Prostate gland (tissue), 2 donors: Measurements from ENCODE around the gene GRAP2. TPM values are rescaled to one million over a fixed set of nuclear protein-coding genes. Genes with fewer than 3 reads are reported as not detected.

Source experiments
- DNase-seq: peaks from one replicate; pipeline ENCODE4 v3.0.0-alpha.2; 2019; ENCODE audit warnings: low spot score
- H3K27ac ChIP-seq, 2 donors: fragments of 200-600 bp; sonication (generic); 2 replicates each; pipeline ENCODE4 v1.5.1; 2017 to 2019
- H3K27me3 ChIP-seq: fragments of 200-600 bp; sonication (generic); replicated peaks from 2 replicates; pipeline ENCODE4 v1.5.1; 2019; ENCODE audit not compliant: insufficient read depth
- H3K36me3 ChIP-seq, 2 donors: fragments of 200-600 bp; sonication (generic); 1 replicate in 1 of 2; 2 replicates in 1 of 2; pipeline versions ENCODE4 v1.5.1 to v1.8.1; 2017 to 2019
- H3K4me1 ChIP-seq: fragments of 200-600 bp; sonication (generic); replicated peaks from 2 replicates; pipeline ENCODE4 v1.5.1; 2019
- H3K4me3 ChIP-seq, 2 donors: fragments of 200-600 bp; sonication (generic); 2 replicates each; pipeline ENCODE4 v1.5.1; 2017 to 2019
- H3K9me3 ChIP-seq: fragments of 200-600 bp; sonication (generic); 2 replicates; pipeline ENCODE4 v1.5.1; 2017
- CTCF ChIP-seq, 4 experiments: fragments of 200-600 bp in 2 of 4; fragments of 450-650 bp in 2 of 4; sonication (generic) in 2 of 4; IDR thresholded peaks; 1 replicate in 3 of 4; 2 replicates in 1 of 4; pipeline ENCODE4 v1.5.1; 2016 to 2019; ENCODE audit warnings: antibody characterized with exemption in 4 of 4, mild to moderate bottlenecking in 2 of 4, moderate library complexity in 2 of 4
- POLR2A ChIP-seq: fragments of 450-650 bp; IDR thresholded peaks from one replicate; pipeline ENCODE4 v1.6.1; 2016; ENCODE audit warnings: antibody characterized with exemption, mild to moderate bottlenecking
- POLR2AphosphoS5 ChIP-seq: sonication (generic); formaldehyde crosslinking; IDR thresholded peaks from one replicate; pipeline ENCODE4 v1.6.1; 2017; ENCODE audit warnings: antibody characterized with exemption
- WGBS: methylation state at CpG from one replicate; pipeline ENCODE4 v1.1.5; 2018; 5-methylcytosine and 5-hydroxymethylcytosine counted together
- intact Hi-C: fragments of 100-400 bp; cut with DNase I; formaldehyde crosslinking; loops from one replicate; pipeline ENCODE4 v1.14.2; 2022
- total RNA-seq, 2 donors: library from RNA; depleted of rRNA; stranded (reverse); fragments of >200 nt; gene quantifications; one replicate each; pipeline ENCODE4 v1.1.0, GENCODE V29; 2016

GRAP2 gene
- total RNA-seq, 2 donors from 2014 or later, result 0.91 to 2.2 TPM

DNA sequence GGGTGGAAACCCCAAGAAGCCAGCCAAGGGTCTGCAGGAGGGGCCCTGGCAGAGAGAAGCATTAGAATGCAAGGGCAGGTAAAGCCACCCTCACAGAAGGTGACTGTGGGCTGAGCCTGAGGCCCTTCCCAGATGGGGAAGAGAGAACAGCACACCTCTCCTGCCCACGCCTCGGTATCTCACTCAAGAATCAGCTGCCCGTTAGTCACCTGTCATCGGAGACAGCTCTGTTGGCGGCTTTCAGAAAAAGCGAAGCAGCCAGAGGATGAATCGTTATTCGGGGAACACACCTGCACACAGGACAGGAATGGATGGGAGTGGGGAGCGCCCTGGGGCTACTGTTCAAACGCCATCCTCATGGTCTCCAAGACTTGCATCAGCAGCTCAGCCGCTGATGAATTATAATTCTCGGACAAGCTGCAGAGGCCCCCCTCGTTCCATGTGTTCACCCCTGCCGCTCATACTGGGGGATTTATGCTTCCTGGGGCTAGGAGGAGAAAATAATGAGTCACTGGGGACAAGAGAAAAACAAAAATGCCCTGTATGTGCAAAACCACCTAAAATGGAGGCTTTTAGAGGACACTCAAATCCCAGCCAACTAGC lies 37.7 kb downstream of the GRAP2 start:
- H3K27ac ChIP-seq, result no peak overlapping the region
- intact Hi-C loops, result no loop called here
- TF ChIP-seq CTCF (IDR thresholded peaks at IDR 0.05) (no peak), POLR2AphosphoS5 (no peak), POLR2A (no peak)

GRCh38 chr22:39939830-39940229 lies 38.9 kb downstream of the GRAP2 start:
- no peak overlapping the region for H3K27ac ChIP-seq
- H3K4me1 ChIP-seq, result no peaks in the 10 kb centered on the region
- no peak for DNase-seq
- TF ChIP-seq POLR2AphosphoS5 (no peak), CTCF (IDR thresholded peaks at IDR 0.05) (no peak), POLR2A (no peak)
- no peaks in the 10 kb centered on the region for H3K36me3 ChIP-seq
- H3K4me3 ChIP-seq, result no peak overlapping the region
- WGBS, result 98% methylated on average over 3 of the region's 3 CpGs
- H3K9me3 ChIP-seq, result no peaks in the 10 kb centered on the region
- intact Hi-C loops, result no loop called here
- no peaks in the 10 kb centered on the region for H3K27me3 ChIP-seq

More for the DNA sequence above, 37.7 kb downstream of the GRAP2 start:
- H3K4me1 ChIP-seq, result no peaks in the 10 kb centered on the region
- no peaks in the 10 kb centered on the region for H3K9me3 ChIP-seq
- H3K27me3 ChIP-seq, result no peaks in the 10 kb centered on the region
- H3K36me3 ChIP-seq, result no peaks in the 10 kb centered on the region
- no peak for DNase-seq
- no peak overlapping the region for H3K4me3 ChIP-seq
- WGBS, result 61% methylated on average over 14 of the region's 14 CpGs

GRCh38 chr22:39940757-39941305 lies 39.9 kb downstream of the GRAP2 start:
- H3K9me3 ChIP-seq, result no peaks in the 10 kb centered on the region
- H3K27ac ChIP-seq, result no peak overlapping the region
- no peaks in the 10 kb centered on the region for H3K27me3 ChIP-seq
- WGBS, result 73% methylated on average over 9 of the region's 9 CpGs
- no peak for DNase-seq
- no peak overlapping the region for H3K4me3 ChIP-seq
- TF ChIP-seq CTCF (IDR thresholded peaks at IDR 0.05) (no peak), POLR2A (no peak), POLR2AphosphoS5 (no peak)
- no peaks in the 10 kb centered on the region for H3K36me3 ChIP-seq
- no peaks in the 10 kb centered on the region for H3K4me1 ChIP-seq
- intact Hi-C loops, result no loop called here

DNA sequence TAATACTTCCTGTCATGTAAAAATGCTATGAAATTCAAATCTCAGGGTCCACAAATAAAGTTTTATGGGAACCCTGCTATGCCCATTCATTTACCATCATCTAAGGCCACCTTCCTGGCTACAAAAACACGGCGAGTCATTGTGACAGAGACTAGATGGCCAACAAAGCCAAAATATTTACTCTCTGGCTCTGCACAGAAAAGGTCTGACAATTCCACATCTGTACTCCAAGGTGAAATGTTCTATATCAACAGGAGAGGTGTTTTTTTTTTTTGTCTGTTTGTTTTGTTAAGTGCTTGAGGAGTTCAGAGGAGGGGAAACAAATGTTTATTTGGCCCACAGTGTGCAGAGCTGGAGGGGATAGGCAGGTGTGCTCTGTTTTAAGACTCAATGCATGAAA lies 40.7 kb downstream of the GRAP2 start:
- H3K27me3 ChIP-seq, result no peaks in the 10 kb centered on the region

More for the DNA sequence above, 40.7 kb downstream of the GRAP2 start:
- Histone ChIP-seq H3K4me3 (no peak overlapping the region), H3K36me3 (no peaks in the 10 kb centered on the region), H3K4me1 (no peaks in the 10 kb centered on the region), H3K27ac (no peak overlapping the region), H3K9me3 (no peaks in the 10 kb centered on the region)
- intact Hi-C loops, result no loop called here
- 73% methylated on average over 2 of the region's 2 CpGs for WGBS
- no peak for TF ChIP-seq POLR2AphosphoS5
- no peak for TF ChIP-seq POLR2A
- no peak for TF ChIP-seq CTCF (IDR thresholded peaks at IDR 0.05)
- DNase-seq, result no peak
